ENCODE data around the gene TRA2B.
A peak's percentile ranks its signal among the peaks of the same experiment; 100 is the strongest.

TRA2B gene

GRCh38 chr3:185949515-185949914 is 11.7 kb upstream of the TRA2B start:
- no peak for DNase-seq

- no peak for DNase-seq
Measured at GRCh38 chr3:185948292-185948691, 10.5 kb upstream of the TRA2B start.

- no peak for DNase-seq
Measured at GRCh38 chr3:185943760-185944106, 5.9 kb upstream of the TRA2B start.

- peak in 1 of 2 experiments; percentile 66 for DNase-seq
Measured at GRCh38 chr3:185942907-185943759, 5.3 kb upstream of the TRA2B start.

GRCh38 chr3:185942396-185942795 is 4.6 kb upstream of the TRA2B start:
- no peak for DNase-seq

- no peak for DNase-seq
Measured at GRCh38 chr3:185940951-185941350, 3.1 kb upstream of the TRA2B start.

- DNase-seq: no peak
Measured at GRCh38 chr3:185939721-185940120, 1.9 kb upstream of the TRA2B start.

- DNase-seq: peak; percentile 23 to 79
Measured at GRCh38 chr3:185936814-185937688, 763 bp downstream of the TRA2B start.

- no peak for DNase-seq
Measured at GRCh38 chr3:185936273-185936629, 1.6 kb downstream of the TRA2B start.

GRCh38 chr3:185935465-185936272 is 2.1 kb downstream of the TRA2B start:
- DNase-seq: peak in 1 of 2 experiments; percentile 45

- DNase-seq: no peak
Measured at GRCh38 chr3:185934767-185935464, 2.9 kb downstream of the TRA2B start.

- DNase-seq: no peak
Measured at GRCh38 chr3:185934174-185934557, 3.6 kb downstream of the TRA2B start.

- DNase-seq: no peak
Measured at GRCh38 chr3:185933374-185934173, 4.2 kb downstream of the TRA2B start.

- DNase-seq: no peak
Measured at GRCh38 chr3:185931777-185932612, 5.8 kb downstream of the TRA2B start.

- no peak for DNase-seq
Measured at GRCh38 chr3:185930393-185931107, 7.3 kb downstream of the TRA2B start.

GRCh38 chr3:185929192-185930151 is 8.3 kb downstream of the TRA2B start:
- DNase-seq: no peak

GRCh38 chr3:185928496-185928895 is 9.3 kb downstream of the TRA2B start:
- DNase-seq: no peak

- peak in 1 of 2 experiments; percentile 25 for DNase-seq
Measured at GRCh38 chr3:185927501-185928200, 10.2 kb downstream of the TRA2B start.
